HEK293T (cell line): ENCODE results near the gene OR9A2.

Source experiments
- FOXA1 ChIP-seq: fragments of 450-650 bp; IDR thresholded peaks from 2 replicates; pipeline ENCODE4 v1.6.1; 2016; ENCODE audit warnings: mild to moderate bottlenecking
- FOXK2 ChIP-seq: fragments of 450-650 bp; IDR thresholded peaks from 2 replicates; pipeline ENCODE4 v1.6.1; 2016; ENCODE audit warnings: mild to moderate bottlenecking
- PKNOX1 ChIP-seq: fragments of 450-650 bp; IDR thresholded peaks from 2 replicates; pipeline ENCODE4 v1.6.1; 2016
- SP1 ChIP-seq: fragments of 450-650 bp; IDR thresholded peaks from 2 replicates; pipeline ENCODE4 v1.6.1; 2017
- SUZ12 ChIP-seq: fragments of 450-650 bp; IDR thresholded peaks from 2 replicates; pipeline ENCODE4 v1.6.1; 2016; ENCODE audit warnings: mild to moderate bottlenecking
- TARDBP ChIP-seq: fragments of 450-650 bp; IDR thresholded peaks from 2 replicates; pipeline ENCODE4 v1.6.1; 2016

DNA sequence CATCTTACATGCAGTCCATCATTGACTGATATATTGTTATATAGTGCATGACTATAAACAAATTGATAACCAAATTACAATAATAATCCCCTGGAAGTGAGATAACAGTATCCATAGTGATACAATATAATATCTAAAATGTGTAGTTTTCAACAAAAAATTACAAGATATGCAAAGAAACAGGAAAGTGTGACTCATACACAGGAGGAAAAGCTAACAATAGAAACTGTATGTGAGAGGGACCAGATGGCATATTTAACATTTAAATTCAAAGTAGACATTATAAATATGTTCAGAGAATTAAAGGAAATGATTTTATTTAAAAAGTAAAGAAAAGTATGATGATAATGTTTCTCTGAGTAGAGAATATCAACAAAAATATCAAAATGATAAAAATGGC lies 8.0 kb downstream of the OR9A2 start:
- no peak for TF ChIP-seq TARDBP
- TF ChIP-seq SUZ12: no peak
- TF ChIP-seq FOXK2: no peak
- no peak for TF ChIP-seq SP1
- TF ChIP-seq PKNOX1: no peak
- no peak for TF ChIP-seq FOXA1
